Panc1 (cell line): ENCODE data around the gene MOB2.

ENCODE experiments used
- CTCF ChIP-seq: fragments of 450-650 bp; IDR thresholded peaks from 2 replicates; pipeline ENCODE4 v1.5.1; 2017; ENCODE audit warnings: mild to moderate bottlenecking
- POLR2AphosphoS5 ChIP-seq: IDR thresholded peaks from 2 replicates; pipeline ENCODE4 v1.6.1; 2012; ENCODE audit warnings: mild to moderate bottlenecking, low read depth, low read length, moderate library complexity
- REST ChIP-seq, 2 experiments: IDR thresholded peaks; 2 replicates each; pipeline ENCODE4 v1.6.1; 2011 to 2012; ENCODE audit warnings: low read depth in 2 of 2, control low read depth in 1 of 2, low read length in 1 of 2, mild to moderate bottlenecking in 1 of 2, moderate library complexity in 1 of 2; ENCODE audit not compliant: insufficient read depth in 1 of 2
- SIN3A ChIP-seq: IDR thresholded peaks from 2 replicates; pipeline ENCODE4 v1.6.1; 2012; ENCODE audit warnings: low read depth, mild to moderate bottlenecking, low read length, moderate library complexity, borderline replicate concordance; ENCODE audit not compliant: insufficient read depth
- TCF7L2 ChIP-seq: IDR thresholded peaks from 2 replicates; pipeline ENCODE4 v1.6.1; 2011; ENCODE audit warnings: mild to moderate bottlenecking, low read depth, low read length, inconsistent platforms

DNA sequence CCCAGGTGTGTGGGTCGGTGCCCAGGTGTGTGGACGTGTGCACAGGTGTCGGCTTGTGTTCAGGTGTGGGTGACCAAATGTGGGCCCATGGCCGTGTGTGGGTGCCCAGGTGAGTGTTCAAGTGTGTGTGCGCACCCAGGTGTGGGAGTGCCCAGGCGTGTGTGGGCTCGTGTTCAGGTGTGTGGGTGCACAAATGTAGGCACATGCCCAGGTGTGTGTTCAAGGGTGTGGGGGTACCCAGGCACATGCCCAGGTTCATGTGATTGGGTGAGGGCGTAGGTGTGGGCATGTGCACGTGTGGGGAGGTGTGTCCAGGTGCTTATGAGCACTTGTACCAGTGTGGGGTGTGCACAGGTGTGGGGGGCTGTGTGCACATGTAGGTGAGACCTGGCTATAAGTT lies 42.8 kb downstream of the MOB2 start:
- TF ChIP-seq SIN3A (no peak), CTCF (no peak), REST (IDR thresholded peaks at IDR 0.05; ENCODE audit: insufficient read depth in 1 of 2, low read depth in 2 of 2, low read length in 1 of 2) (no peak; a peak in 1 of 4 replicates), POLR2AphosphoS5 (no peak), TCF7L2 (no peak)
